GM13977 (cell line): ENCODE measurements around the gene ITGA11.

ENCODE experiments used
- DNase-seq: peaks from one replicate; pipeline ENCODE4 v3.0.0; 2012; ENCODE audit warnings: low spot score
- in situ Hi-C: fragments of 300-500 bp; cut with MboI; formaldehyde crosslinking; loops from one replicate; pipeline ENCODE4 v1.12.0; 2022; ENCODE audit warnings: low sequenced_read_pairs, low pct_unique_long_range_greater_than_20kb, mixed read lengths, inconsistent platforms; ENCODE audit not compliant: unreplicated experiment
- TF ChIP-seq, protein P1 (sequence below): IDR thresholded peaks from 2 replicates; pipeline ENCODE4 v1.5.1; 2012; ENCODE audit warnings: mild to moderate bottlenecking, control low read depth; ENCODE audit not compliant: insufficient read depth; ENCODE audit errors: extremely low read depth, missing control alignments

ITGA11 gene

DNA sequence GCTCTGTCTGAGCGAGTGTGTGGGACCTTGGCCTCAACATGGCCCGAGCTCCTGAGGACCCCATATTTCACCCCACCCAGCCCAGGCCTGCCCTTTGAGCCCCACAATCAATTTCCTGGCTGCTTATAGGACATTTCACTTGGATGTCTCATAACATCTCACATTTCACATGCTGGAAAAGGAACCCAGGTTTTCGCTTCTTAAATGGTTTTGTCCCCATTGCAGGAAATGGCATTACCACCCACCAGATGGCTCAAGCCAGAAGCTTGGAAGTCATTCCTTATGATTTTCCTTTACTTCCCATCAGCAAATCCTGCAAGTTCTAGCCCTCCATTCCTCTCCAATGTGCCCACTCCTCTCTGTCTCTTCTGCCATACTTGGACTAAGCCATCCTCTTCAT is 14.9 kb downstream of the ITGA11 start:
- in situ Hi-C loops: no loop called here
- TF ChIP-seq, protein P1, sequence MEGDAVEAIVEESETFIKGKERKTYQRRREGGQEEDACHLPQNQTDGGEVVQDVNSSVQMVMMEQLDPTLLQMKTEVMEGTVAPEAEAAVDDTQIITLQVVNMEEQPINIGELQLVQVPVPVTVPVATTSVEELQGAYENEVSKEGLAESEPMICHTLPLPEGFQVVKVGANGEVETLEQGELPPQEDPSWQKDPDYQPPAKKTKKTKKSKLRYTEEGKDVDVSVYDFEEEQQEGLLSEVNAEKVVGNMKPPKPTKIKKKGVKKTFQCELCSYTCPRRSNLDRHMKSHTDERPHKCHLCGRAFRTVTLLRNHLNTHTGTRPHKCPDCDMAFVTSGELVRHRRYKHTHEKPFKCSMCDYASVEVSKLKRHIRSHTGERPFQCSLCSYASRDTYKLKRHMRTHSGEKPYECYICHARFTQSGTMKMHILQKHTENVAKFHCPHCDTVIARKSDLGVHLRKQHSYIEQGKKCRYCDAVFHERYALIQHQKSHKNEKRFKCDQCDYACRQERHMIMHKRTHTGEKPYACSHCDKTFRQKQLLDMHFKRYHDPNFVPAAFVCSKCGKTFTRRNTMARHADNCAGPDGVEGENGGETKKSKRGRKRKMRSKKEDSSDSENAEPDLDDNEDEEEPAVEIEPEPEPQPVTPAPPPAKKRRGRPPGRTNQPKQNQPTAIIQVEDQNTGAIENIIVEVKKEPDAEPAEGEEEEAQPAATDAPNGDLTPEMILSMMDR: no peak
- no peak for DNase-seq

DNA sequence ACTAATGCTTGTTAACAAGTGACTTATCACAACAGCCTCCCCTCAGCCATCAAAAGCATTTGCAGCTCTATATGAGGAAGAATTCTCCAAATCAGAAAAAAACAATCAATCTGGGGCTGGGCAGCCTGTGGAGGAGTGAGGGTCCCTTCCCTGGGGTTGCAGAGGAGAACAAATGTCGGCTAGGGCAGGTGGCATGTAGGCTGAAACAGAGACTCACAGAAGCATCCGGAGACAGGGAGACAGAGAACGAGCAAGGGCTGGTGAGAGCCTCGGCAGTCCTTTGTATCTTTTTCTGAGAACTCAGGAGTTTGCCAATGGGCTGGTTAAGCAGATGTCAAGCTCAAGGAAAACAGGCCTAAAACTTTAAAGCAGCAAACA is 15.8 kb downstream of the ITGA11 start:
- no peak for DNase-seq
- TF ChIP-seq, protein P1: no peak
- in situ Hi-C loops: no loop called here

DNA sequence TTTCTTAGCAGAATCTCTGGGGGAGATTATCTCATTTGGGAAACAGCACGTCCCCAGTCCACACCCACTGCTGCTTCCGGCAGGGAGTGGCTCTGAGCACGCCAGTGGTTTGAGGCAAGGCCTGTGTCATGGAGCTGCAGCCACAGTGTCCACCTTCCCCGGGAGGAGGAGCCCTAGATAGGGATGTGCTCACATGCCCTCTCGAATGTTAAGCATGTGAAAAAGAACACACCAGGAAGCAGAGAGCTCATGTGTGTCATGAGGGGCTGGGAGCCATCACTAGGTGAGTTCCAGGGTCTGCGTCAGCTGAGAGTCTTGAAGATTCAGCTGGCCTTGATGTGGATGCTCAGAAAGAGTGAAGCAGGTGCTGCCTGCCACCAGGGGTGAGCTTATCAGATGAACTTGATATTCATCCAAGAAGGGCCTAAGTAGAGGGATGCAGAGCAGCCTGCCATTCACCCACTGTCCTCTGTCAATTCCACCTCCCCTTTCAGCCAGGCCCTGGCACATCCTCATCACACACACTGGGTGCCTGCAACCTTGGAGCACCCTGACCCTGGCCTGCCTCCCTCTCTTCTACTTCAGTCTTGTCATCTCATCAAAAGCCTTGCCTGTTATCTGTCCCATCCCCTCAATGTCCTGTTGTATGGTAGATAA is 16.3 kb downstream of the ITGA11 start:
- TF ChIP-seq, protein P1: no peak
- in situ Hi-C loops: no loop called here
- no peak for DNase-seq

DNA sequence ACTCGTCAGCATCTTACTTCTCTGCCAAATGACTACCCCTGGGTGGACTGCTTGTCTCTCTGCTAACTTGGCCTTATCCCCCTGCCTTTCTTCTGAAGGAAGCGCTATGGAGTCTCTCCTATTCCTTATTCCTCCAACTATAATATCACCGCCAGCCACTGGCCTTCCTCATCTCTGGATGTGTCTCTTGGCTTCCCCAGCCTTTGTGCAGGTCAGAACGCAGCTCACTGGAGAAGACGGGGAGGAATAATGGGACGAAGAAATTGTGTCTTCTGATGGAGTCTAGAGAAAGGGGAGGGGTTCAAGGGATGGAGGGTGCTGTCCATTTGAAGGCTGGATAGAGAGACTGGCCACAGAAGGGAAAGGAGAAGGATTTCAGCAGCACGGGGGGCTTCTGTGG is 16.9 kb downstream of the ITGA11 start:
- in situ Hi-C loops: no loop called here
- TF ChIP-seq, protein P1: no peak
- DNase-seq: no peak

DNA sequence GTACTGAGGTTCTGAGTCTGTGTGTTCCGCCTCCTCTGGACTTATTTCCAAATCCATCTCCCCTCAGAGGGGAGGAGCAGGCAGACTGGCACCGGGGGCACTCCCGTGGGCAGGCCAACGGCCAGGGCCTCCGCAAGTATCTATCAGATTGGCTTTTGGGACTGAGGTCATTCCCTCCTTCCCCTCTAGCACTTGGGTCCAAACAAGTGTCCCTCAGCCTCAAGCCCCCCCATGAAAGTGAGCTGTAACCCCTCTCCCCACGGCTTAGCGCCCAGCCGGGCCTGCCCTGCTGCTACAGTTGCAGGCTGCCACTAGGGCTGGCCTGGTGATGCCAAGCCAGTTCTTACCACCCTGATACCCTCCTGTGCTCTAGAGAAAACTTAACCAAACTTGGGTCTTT is 17.4 kb downstream of the ITGA11 start:
- in situ Hi-C loops: no loop called here
- no peak for DNase-seq
- TF ChIP-seq, protein P1: no peak

DNA sequence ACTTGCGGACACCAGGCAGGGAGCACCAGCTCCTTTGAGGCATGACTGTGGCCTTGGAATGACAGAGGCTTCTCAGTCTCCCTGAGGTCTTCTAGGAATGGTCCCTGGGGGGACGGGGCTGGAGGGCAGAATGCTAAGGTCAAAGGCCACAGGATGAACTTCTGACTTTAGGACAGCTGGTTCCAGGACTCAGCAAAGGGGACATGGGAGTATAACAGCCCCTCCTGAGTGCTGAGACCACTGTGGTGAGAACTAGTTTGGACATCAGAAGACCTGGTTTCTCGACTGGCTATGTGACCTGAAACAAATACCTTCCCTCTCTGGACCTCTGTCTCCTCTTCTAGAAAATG is 17.8 kb downstream of the ITGA11 start:
- in situ Hi-C loops: no loop called here
- TF ChIP-seq, protein P1: no peak
- no peak for DNase-seq
